GM20000 (cell line): ENCODE results near the gene TMEM121B.

ENCODE experiments used
- DNase-seq: peaks from one replicate; pipeline ENCODE4 v3.0.0; 2012; ENCODE audit warnings: low spot score
- TF ChIP-seq, protein P1 (sequence below): IDR thresholded peaks from 2 replicates; pipeline ENCODE4 v1.5.1; 2012; ENCODE audit warnings: mild to moderate bottlenecking, control low read depth; ENCODE audit errors: extremely low read depth, missing control alignments

TMEM121B gene

DNA sequence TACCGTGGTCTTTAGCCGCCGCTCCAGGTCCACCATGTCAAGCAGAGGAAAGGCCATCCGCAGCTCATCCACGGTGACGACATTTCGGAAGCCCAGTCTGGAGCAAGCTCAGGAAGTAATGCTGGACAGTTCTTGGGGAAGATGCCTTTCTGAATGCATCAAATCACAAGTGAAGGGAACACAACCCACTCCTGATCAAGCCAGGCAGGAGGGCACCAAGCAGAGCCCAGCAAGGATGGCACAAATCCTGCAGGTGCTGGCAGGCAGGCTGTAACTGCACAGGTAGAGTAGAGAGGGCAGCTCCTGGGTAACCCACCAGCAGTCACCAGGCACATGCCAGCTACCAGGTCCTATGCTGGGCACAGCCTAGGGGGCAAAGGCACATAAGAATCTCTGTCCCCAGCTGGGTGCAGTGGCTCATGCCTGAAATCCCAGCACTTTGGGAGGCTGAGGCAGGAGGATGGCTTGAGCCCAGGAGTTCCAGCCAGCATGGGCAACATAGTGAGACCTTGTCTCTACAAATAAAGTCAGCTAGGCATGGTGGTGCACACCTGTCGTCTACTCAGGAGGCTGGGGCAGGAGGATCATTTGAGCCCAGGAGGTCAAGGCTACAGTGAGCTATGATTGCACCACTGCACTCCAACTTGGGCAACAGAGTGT, 24.0 kb upstream of the TMEM121B start:
- TF ChIP-seq, protein P1, sequence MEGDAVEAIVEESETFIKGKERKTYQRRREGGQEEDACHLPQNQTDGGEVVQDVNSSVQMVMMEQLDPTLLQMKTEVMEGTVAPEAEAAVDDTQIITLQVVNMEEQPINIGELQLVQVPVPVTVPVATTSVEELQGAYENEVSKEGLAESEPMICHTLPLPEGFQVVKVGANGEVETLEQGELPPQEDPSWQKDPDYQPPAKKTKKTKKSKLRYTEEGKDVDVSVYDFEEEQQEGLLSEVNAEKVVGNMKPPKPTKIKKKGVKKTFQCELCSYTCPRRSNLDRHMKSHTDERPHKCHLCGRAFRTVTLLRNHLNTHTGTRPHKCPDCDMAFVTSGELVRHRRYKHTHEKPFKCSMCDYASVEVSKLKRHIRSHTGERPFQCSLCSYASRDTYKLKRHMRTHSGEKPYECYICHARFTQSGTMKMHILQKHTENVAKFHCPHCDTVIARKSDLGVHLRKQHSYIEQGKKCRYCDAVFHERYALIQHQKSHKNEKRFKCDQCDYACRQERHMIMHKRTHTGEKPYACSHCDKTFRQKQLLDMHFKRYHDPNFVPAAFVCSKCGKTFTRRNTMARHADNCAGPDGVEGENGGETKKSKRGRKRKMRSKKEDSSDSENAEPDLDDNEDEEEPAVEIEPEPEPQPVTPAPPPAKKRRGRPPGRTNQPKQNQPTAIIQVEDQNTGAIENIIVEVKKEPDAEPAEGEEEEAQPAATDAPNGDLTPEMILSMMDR, result no peak

DNA sequence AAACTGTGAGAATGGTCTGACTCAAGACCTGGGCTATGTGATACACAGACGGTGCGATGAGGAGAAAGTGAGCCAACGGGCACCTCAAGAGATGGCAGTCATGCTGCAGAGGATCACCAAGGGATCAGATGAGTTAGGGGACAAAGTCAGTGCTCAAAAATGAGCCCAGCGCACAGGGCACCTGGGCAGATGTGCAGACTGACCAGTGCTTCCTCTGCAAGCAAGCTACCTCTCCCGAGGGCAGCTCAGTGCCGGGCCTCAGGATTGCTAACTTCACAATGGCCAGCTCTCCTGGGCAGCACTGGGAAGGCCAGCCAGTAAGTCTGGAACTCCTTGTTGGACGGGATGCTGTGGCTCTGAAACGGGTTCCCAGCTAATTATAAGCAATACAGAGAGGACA, 22.7 kb upstream of the TMEM121B start:
- no peak for DNase-seq
- TF ChIP-seq, protein P1, result no peak

More for the DNA sequence above, 24.0 kb upstream of the TMEM121B start:
- DNase-seq, result no peak

DNA sequence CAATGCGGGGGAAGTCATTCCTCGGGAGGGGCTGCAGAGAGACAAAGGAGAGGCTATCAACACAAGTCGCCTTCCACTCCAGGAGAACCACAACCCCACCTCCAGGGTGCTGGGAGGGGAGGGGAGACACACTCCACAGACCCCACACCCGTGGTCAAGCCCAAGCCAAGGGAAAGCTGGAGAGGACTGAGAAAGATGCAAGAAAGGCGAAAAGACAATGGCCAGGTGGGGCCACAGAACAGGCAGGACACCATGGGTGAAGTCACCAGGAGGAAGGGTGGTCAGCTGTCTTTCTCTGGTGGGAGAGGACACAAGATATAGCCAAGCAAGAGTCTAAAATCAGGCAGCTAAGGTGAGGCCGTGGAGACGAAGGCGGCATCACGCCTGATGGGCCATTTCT, 21.9 kb upstream of the TMEM121B start:
- TF ChIP-seq, protein P1, result no peak
- no peak for DNase-seq

DNA sequence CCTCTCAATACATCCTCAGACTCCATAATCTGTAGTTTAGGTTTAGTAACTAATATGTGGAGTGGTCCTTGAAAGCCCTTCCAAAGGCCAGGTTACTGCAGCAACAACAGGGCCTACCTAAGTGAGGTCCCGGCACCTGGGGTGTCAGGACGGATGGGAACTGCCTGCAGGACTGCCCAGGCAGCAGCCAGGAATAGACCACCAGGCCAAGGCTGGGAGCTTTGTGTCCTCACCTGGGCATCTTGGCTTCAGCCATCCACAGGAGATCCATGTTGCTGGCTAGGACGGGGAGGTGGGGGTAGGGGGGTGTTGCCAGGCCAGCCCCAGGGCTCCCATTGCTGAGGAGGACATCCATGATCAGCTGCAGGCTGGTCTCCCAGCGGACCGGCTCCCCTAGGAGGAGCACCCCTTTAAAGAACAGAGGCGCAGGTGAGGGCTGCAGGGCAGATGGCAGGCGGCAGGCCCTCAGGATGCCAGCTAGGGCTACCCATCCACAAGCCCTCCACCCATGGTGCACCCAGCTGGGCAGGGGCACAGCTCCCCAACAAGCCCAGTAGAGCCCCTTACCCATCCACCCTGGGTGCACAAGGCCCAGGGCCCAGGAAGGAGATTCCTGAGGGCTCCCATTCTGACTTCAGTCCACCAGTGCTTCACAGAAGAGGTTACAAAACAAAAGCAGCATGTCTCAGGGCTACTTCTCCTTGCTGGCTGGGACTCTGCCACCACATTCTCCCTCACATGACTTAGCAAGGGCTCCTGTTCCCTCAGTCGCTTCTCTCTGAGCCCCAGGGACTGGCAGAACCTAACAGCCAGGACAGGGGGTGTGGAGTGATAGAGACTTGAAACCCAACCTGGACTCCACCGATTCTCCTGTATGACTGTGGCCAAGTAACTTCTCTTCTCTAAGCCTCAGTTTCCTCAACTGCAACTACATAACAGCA, 19.9 kb upstream of the TMEM121B start:
- DNase-seq, result no peak
- TF ChIP-seq, protein P1, result no peak

DNA sequence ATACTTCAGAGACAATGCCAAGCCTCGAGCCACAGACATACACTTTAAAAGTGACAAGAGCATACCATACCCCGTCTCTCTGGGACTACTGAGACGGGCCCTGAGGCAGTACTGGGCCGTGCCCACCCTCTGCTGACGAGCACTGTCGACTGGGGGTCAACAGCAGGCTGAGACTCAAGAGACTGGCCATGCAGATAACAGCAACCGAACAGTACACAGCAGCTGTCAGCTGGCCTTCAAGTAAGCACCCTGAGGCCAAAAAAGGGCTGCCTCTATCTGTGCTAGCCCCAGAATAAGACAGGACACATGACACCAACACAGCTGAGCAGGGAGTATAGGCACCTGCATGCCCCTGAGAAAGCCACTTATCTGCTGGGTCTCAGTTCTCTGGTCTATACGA, 18.9 kb upstream of the TMEM121B start:
- TF ChIP-seq, protein P1, result no peak
- no peak for DNase-seq

DNA sequence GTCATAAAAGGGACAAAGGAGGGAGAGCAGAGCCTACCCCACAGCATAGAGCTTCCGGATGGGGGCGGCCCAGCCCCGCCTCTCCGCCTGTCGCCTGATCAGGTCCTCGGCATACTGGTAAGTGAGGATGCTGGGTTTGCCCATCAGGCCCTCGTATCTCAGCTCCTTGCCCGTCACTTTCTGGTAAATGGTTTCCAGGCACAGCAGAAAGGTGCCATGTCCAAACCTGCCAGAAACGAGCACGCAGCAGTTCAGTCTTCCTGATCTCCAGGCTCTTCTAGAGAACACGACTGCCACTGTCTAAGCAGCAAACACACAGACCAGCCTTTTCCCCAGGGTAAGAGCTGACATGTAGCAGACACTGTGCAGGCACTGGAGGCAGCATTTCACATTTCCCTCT, 17.4 kb upstream of the TMEM121B start:
- DNase-seq, result no peak
- TF ChIP-seq, protein P1, result no peak

DNA sequence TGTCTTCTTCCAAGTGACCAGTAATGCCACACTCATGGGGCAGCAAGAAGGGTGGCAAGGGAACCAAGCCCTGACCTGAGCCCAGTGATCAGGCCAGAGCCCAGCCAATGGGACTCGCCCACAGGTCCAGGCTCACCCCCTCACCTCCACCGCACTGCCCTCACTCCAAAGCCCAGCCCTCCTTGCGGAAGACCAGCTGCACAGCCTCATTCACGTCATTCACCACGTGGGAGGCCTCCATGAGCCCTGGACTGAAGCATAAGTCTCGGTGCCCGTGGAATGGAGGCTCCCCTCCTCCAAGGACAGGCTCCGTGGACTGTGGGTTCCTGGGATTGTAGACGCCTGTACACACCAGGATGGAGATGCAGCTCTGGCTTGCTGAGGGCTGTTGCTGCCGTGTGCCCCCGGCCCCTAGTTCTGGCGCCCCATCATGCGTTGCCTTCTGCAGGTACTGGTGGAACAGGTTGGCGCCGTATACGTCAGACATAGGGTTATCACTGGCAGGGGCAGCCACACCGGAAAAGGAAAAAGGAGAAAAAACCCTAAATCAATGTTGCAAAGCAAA, 16.8 kb upstream of the TMEM121B start:
- no peak for DNase-seq
- TF ChIP-seq, protein P1, result no peak
